ENCODE results near the gene KCNG4.
A peak's percentile ranks its signal among the peaks of the same experiment; 100 is the strongest.
"Not testable (repeated sequence)": the region's sequence is repeated elsewhere in the genome, so short reads cannot be mapped to it uniquely, and the experiment has no call there.

Gene KCNG4

GRCh38 chr16:84207251-84207650, 32.6 kb downstream of the KCNG4 start:
- DNase-seq (ENCODE audit: low spot score), result no peak

- no peak for DNase-seq (ENCODE audit: low spot score)
These were observed 33.7 kb downstream of the KCNG4 start for GRCh38 chr16:84205976-84206691.

- not testable (repeated sequence) for DNase-seq (ENCODE audit: low spot score)
These were observed 34.7 kb downstream of the KCNG4 start for GRCh38 chr16:84205123-84205522.

- not testable (repeated sequence) for DNase-seq (ENCODE audit: low spot score)
These were observed 35.3 kb downstream of the KCNG4 start for GRCh38 chr16:84204551-84204950.

- DNase-seq (ENCODE audit: low spot score), result no peak
These were observed 40.0 kb downstream of the KCNG4 start for GRCh38 chr16:84199861-84200260.

- no peak for DNase-seq (ENCODE audit: low spot score)
These were observed 40.7 kb downstream of the KCNG4 start for GRCh38 chr16:84199097-84199496.

- DNase-seq (ENCODE audit: low spot score), result no peak
These were observed 41.4 kb downstream of the KCNG4 start for GRCh38 chr16:84198401-84198800.

- no peak for DNase-seq (ENCODE audit: low spot score)
These were observed 42.2 kb downstream of the KCNG4 start for GRCh38 chr16:84197466-84198128.

- DNase-seq (ENCODE audit: low spot score), result no peak
These were observed 43.0 kb downstream of the KCNG4 start for GRCh38 chr16:84196727-84197394.

- no peak for DNase-seq (ENCODE audit: low spot score)
These were observed 43.7 kb downstream of the KCNG4 start for GRCh38 chr16:84196101-84196500.

GRCh38 chr16:84195201-84196093, 44.4 kb downstream of the KCNG4 start:
- DNase-seq (ENCODE audit: low spot score), result no peak

- no peak for DNase-seq (ENCODE audit: low spot score)
These were observed 45.2 kb downstream of the KCNG4 start for GRCh38 chr16:84194470-84195200.

GRCh38 chr16:84194018-84194417, 45.8 kb downstream of the KCNG4 start:
- DNase-seq (ENCODE audit: low spot score), result no peak

GRCh38 chr16:84193480-84193879, 46.3 kb downstream of the KCNG4 start:
- no peak for DNase-seq (ENCODE audit: low spot score)

- no peak for DNase-seq (ENCODE audit: low spot score)
These were observed 48.3 kb downstream of the KCNG4 start for GRCh38 chr16:84191466-84191865.

GRCh38 chr16:84190731-84191388, 49.0 kb downstream of the KCNG4 start, which contains the start of gene ADAD2:
Gene ADAD2 (plus strand): TSS chr16:84191157. CDS start chr16:84191231, 74 bp downstream.
- DNase-seq (ENCODE audit: low spot score), result no peak

- DNase-seq (ENCODE audit: low spot score), result peak; percentile 96
These were observed 53.0 kb downstream of the KCNG4 start, which contains the start of gene TAF1C for GRCh38 chr16:84186685-84187437. Gene TAF1C (minus strand): TSS chr16:84187057. CDS start chr16:84184988, 2,069 bp downstream.

- no peak for DNase-seq (ENCODE audit: low spot score)
These were observed 55.0 kb downstream of the KCNG4 start for GRCh38 chr16:84184775-84185174.

- no peak for DNase-seq (ENCODE audit: low spot score)
These were observed 55.8 kb downstream of the KCNG4 start for GRCh38 chr16:84183911-84184591.

Measured in SK-N-DZ (cell line).